ENCODE data around the gene PMEPA1.

Gene PMEPA1

DNA sequence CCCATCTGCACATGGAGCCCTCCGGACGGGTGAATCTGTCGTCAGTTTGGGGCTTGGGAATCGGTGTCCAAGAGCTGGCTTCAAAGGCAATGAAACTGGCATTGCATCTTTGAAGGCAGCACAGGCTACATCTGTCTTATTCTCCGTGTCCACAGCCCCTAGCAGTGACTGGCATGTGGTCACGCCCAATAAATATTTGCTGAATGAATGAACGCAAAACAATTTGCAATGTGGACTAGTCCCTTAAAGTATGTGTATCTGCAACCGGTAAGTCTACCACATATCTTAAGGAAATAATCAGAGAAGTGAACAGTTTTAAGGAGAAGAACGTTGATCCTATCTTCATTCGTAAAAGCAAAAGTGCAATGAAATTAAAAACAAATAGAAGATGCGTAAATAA, 8.0 kb upstream of the PMEPA1 start:
- Histone ChIP-seq H3K4me2 (ENCODE audit: low read length) (peak overlapping the region; percentile 62), H3K36me3 (ENCODE audit: control insufficient read depth, insufficient read depth, low read length) (no peaks in the 10 kb centered on the region), H3K9me3 (ENCODE audit: control insufficient read depth, low read length) (no peaks in the 10 kb centered on the region), H3K4me3 (ENCODE audit: low read depth, low read length) (peak overlapping the region; percentile 30), H3K27ac (no peak overlapping the region), H3K79me2 (no peaks in the 10 kb centered on the region), H3K27me3 (ENCODE audit: control insufficient read depth, insufficient read depth, low read length) (no peaks in the 10 kb centered on the region), H3K4me1 (peaks cover 6% of the 10 kb centered on the region), H2AFZ (peak overlapping the region; percentile 51), H3K9ac (no peak overlapping the region)
- TF ChIP-seq CTCF (IDR thresholded peaks at IDR 0.05): no peak

DNA sequence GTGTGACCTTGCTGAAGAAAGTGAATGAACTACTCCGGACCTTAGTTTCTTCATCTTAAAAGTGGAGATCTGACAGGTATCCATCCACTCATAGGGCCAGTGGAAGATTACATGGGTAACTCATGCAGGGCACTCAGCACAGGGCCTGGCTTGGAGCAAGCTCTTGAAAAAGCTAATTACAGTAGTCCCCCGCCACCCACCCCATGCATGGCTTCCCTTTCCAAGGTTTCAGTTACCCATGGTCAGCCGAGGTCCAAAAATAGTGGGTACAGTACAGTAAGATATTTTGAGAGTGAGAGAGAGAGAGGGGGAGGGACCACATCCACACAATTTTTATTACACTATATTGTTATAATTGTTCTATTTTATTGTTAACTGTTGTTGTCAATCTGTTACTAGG, 7.1 kb upstream of the PMEPA1 start:
- H3K4me3 ChIP-seq (ENCODE audit: low read depth, low read length): no peak overlapping the region
- H3K27me3 ChIP-seq (ENCODE audit: control insufficient read depth, insufficient read depth, low read length): no peaks in the 10 kb centered on the region
- no peaks in the 10 kb centered on the region for H3K9me3 ChIP-seq (ENCODE audit: control insufficient read depth, low read length)
- no peak overlapping the region for H2AFZ ChIP-seq
- no peak for TF ChIP-seq CTCF (IDR thresholded peaks at IDR 0.05)
- H3K79me2 ChIP-seq: no peaks in the 10 kb centered on the region
- no peaks in the 10 kb centered on the region for H3K36me3 ChIP-seq (ENCODE audit: control insufficient read depth, insufficient read depth, low read length)
- H3K4me2 ChIP-seq (ENCODE audit: low read length): no peak overlapping the region
- no peak overlapping the region for H3K9ac ChIP-seq
- H3K27ac ChIP-seq: no peak overlapping the region
- peaks cover 6% of the 10 kb centered on the region for H3K4me1 ChIP-seq

- Histone ChIP-seq H3K9ac (no peak overlapping the region), H3K27me3 (ENCODE audit: control insufficient read depth, insufficient read depth, low read length) (no peaks in the 10 kb centered on the region), H3K36me3 (ENCODE audit: control insufficient read depth, insufficient read depth, low read length) (no peaks in the 10 kb centered on the region), H3K4me3 (ENCODE audit: low read depth, low read length) (no peak overlapping the region), H3K4me2 (ENCODE audit: low read length) (no peak overlapping the region), H2AFZ (no peak overlapping the region), H3K79me2 (no peaks in the 10 kb centered on the region), H3K4me1 (peaks cover 6% of the 10 kb centered on the region), H3K9me3 (ENCODE audit: control insufficient read depth, low read length) (no peaks in the 10 kb centered on the region), H3K27ac (no peak overlapping the region)
- no peak for TF ChIP-seq CTCF (IDR thresholded peaks at IDR 0.05)
Measured at GRCh38 chr20:57716202-57716601, 6.4 kb upstream of the PMEPA1 start.

- Histone ChIP-seq H2AFZ (no peak overlapping the region), H3K27me3 (ENCODE audit: control insufficient read depth, insufficient read depth, low read length) (no peaks in the 10 kb centered on the region), H3K79me2 (no peaks in the 10 kb centered on the region), H3K27ac (no peak overlapping the region), H3K4me3 (ENCODE audit: low read depth, low read length) (no peak overlapping the region), H3K4me2 (ENCODE audit: low read length) (no peak overlapping the region), H3K9ac (no peak overlapping the region), H3K9me3 (ENCODE audit: control insufficient read depth, low read length) (no peaks in the 10 kb centered on the region), H3K4me1 (peaks cover 13% of the 10 kb centered on the region), H3K36me3 (ENCODE audit: control insufficient read depth, insufficient read depth, low read length) (no peaks in the 10 kb centered on the region)
- no peak for TF ChIP-seq CTCF (IDR thresholded peaks at IDR 0.05)
Measured at GRCh38 chr20:57715268-57715904, 5.6 kb upstream of the PMEPA1 start.
